ENCODE measurements around the gene OR2F2.

- TF ChIP-seq CTCF (IDR thresholded peaks at IDR 0.05) = no peak
- no peak for TF ChIP-seq POLR2AphosphoS5 (IDR thresholded peaks at IDR 0.05)
Measured at GRCh38 chr7:143947111-143947510, 12.1 kb downstream of the OR2F2 start.

Measured in upper lobe of left lung (tissue), 4 donors.